OCI-LY3 (cell line): Measurements from ENCODE around the gene SSBP2.

Experiments used
- H2AFZ ChIP-seq: fragments of 200-600, 300-600 bp; shearing (Covaris generic); 2 replicates; pipeline ENCODE4 v1.6.0; 2014; ENCODE audit warnings: antibody characterized with exemption, low read depth, low read length
- H3K27ac ChIP-seq: fragments of 200-600, 300-600 bp; sonication (generic); 2 replicates; pipeline ENCODE4 v1.5.1; 2014; ENCODE audit warnings: mild to moderate bottlenecking, low read length, moderate library complexity, mixed read lengths
- H3K27me3 ChIP-seq: fragments of 200-600, 300-600 bp; sonication (generic); 2 replicates; pipeline ENCODE4 v1.6.1; 2014; ENCODE audit warnings: low read depth, low read length, mixed read lengths
- H3K36me3 ChIP-seq: fragments of 200-600, 300-600 bp; sonication (generic); replicated peaks from 2 replicates; pipeline ENCODE3; 2014; ENCODE audit warnings: low read depth, low read length, mixed read lengths
- H3K4me1 ChIP-seq: fragments of 300-600, 200-600 bp; sonication (generic); 2 replicates; pipeline ENCODE4 v1.6.1; 2014; ENCODE audit warnings: low read length, mixed read lengths
- H3K4me2 ChIP-seq: fragments of 200-600, 300-600 bp; sonication (generic); 2 replicates; pipeline ENCODE4 v1.6.1; 2014; ENCODE audit warnings: low read length, mixed read lengths
- H3K4me3 ChIP-seq: fragments of 300-600, 200-600 bp; sonication (generic); 2 replicates; pipeline ENCODE4 v1.5.1; 2014; ENCODE audit warnings: antibody characterized with exemption, mild to moderate bottlenecking, low read length, moderate library complexity
- H3K79me2 ChIP-seq: fragments of 300-600, 200-600 bp; shearing (Covaris generic); 2 replicates; pipeline ENCODE4 v1.6.1; 2014; ENCODE audit warnings: mild to moderate bottlenecking, low read length, mixed read lengths
- H3K9ac ChIP-seq: fragments of 300-600, 200-600 bp; shearing (Covaris generic); 2 replicates; pipeline ENCODE4 v1.6.0; 2014; ENCODE audit warnings: mild to moderate bottlenecking, low read length, moderate library complexity
- H3K9me3 ChIP-seq: fragments of 200-600, 300-600 bp; shearing (Covaris generic); 2 replicates; pipeline ENCODE4 v1.6.1; 2014; ENCODE audit warnings: low read length, mixed read lengths; ENCODE audit not compliant: insufficient read depth
- H4K20me1 ChIP-seq: fragments of 200-600, 300-600 bp; sonication (generic); 2 replicates; pipeline ENCODE4 v1.6.1; 2016; ENCODE audit warnings: low read length, mixed read lengths; ENCODE audit not compliant: insufficient read depth
- EZH2phosphoT487 ChIP-seq: fragments of 200-600 bp; shearing (Covaris generic); IDR thresholded peaks from 2 replicates; pipeline ENCODE4 v1.6.1; 2018; ENCODE audit warnings: antibody characterized with exemption, mixed run types, low read depth
- TF ChIP-seq, protein P1 (sequence below): fragments of 200-600, 300-600 bp; sonication (generic); IDR thresholded peaks from 2 replicates; pipeline ENCODE4 v1.5.1; 2014; ENCODE audit warnings: antibody characterized with exemption, low read length, low read depth

Gene SSBP2

GRCh38 chr5:81760521-81760920 is 9.6 kb upstream of the SSBP2 start:
- TF ChIP-seq, protein P1, sequence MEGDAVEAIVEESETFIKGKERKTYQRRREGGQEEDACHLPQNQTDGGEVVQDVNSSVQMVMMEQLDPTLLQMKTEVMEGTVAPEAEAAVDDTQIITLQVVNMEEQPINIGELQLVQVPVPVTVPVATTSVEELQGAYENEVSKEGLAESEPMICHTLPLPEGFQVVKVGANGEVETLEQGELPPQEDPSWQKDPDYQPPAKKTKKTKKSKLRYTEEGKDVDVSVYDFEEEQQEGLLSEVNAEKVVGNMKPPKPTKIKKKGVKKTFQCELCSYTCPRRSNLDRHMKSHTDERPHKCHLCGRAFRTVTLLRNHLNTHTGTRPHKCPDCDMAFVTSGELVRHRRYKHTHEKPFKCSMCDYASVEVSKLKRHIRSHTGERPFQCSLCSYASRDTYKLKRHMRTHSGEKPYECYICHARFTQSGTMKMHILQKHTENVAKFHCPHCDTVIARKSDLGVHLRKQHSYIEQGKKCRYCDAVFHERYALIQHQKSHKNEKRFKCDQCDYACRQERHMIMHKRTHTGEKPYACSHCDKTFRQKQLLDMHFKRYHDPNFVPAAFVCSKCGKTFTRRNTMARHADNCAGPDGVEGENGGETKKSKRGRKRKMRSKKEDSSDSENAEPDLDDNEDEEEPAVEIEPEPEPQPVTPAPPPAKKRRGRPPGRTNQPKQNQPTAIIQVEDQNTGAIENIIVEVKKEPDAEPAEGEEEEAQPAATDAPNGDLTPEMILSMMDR = no peak
- no peak for TF ChIP-seq EZH2phosphoT487
- no peaks in the 10 kb centered on the region for H3K79me2 ChIP-seq
- no peaks in the 10 kb centered on the region for H3K9me3 ChIP-seq
- no peak overlapping the region for H2AFZ ChIP-seq
- H4K20me1 ChIP-seq = no peaks in the 10 kb centered on the region
- no peak overlapping the region for H3K9ac ChIP-seq
- H3K27ac ChIP-seq = no peak overlapping the region
- no peak overlapping the region for H3K4me3 ChIP-seq
- H3K4me2 ChIP-seq = no peak overlapping the region
- H3K27me3 ChIP-seq = no peaks in the 10 kb centered on the region
- no peaks in the 10 kb centered on the region for H3K36me3 ChIP-seq
- H3K4me1 ChIP-seq = no peaks in the 10 kb centered on the region

DNA sequence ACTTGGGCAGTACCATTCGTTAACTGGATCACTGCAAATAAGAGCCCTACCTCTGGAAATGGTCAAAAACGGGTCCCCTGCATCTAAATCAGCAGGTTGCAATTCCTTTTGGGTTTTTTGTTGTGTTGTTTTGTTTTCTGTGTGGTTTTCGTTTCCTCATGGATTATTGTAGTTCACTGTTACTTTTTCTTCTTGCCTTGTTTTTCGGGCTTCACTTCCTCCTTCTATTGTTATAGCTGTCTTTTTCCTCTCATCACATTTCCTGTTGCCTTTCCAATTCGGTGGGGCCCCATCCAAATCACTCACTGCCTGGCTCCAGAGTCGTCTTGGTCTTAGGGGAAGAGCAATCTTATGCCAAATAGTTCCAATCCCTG is 8.7 kb upstream of the SSBP2 start:
- Histone ChIP-seq H3K9ac (no peak overlapping the region), H3K4me2 (no peak overlapping the region), H2AFZ (no peak overlapping the region), H3K4me1 (no peaks in the 10 kb centered on the region), H3K36me3 (no peaks in the 10 kb centered on the region), H3K79me2 (no peaks in the 10 kb centered on the region), H3K27me3 (no peaks in the 10 kb centered on the region), H4K20me1 (no peaks in the 10 kb centered on the region), H3K9me3 (no peaks in the 10 kb centered on the region), H3K4me3 (no peak overlapping the region), H3K27ac (no peak overlapping the region)
- TF ChIP-seq, protein P1 = no peak
- TF ChIP-seq EZH2phosphoT487 = no peak

DNA sequence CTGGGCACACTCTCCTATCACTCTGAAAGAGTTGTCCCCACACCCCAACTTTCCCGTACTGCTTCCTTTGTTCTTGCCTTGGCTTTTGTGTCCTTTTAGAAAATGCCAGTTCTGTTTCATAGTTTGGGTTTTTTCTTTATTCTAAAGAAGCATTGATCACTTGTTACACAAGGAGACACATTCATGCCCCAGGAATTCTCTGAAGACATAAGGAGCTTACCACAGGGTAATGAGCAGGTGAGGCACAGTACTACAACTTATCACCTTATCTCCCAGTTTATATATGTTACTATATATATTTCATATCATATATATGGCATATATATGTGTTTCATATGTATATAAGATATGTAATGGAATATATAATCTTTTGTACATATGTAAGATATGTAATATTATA is 6.5 kb upstream of the SSBP2 start:
- no peak overlapping the region for H3K4me2 ChIP-seq
- no peak overlapping the region for H3K9ac ChIP-seq
- TF ChIP-seq EZH2phosphoT487 = no peak
- TF ChIP-seq, protein P1 = no peak
- H3K27me3 ChIP-seq = no peaks in the 10 kb centered on the region
- no peak overlapping the region for H2AFZ ChIP-seq
- H3K36me3 ChIP-seq = no peaks in the 10 kb centered on the region
- H4K20me1 ChIP-seq = no peaks in the 10 kb centered on the region
- no peak overlapping the region for H3K27ac ChIP-seq
- H3K4me1 ChIP-seq = no peaks in the 10 kb centered on the region
- no peaks in the 10 kb centered on the region for H3K9me3 ChIP-seq
- no peaks in the 10 kb centered on the region for H3K79me2 ChIP-seq
- no peak overlapping the region for H3K4me3 ChIP-seq

DNA sequence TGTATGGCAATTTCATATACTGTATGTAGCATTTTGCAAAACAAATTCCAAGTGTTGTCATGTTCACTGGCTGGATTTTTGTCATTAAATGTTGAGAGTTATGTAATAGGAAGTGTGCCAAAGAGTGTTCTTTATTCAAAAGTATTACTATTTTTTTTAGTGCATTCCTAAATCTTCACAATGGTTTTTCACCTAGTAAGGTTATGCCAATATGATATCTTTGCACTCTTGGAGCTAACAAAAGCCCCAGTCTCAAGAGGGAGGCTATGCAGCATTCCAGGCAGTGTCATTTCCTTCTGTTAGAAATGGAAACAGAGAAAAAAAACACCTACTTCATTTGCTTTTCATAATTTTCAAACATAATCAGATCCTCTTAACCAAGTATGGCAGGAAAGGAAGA is 5.1 kb upstream of the SSBP2 start:
- Histone ChIP-seq H3K9ac (no peak overlapping the region), H3K9me3 (no peaks in the 10 kb centered on the region), H3K4me1 (peaks cover 4% of the 10 kb centered on the region; the same call in 1 of the 2 replicates), H3K27me3 (no peaks in the 10 kb centered on the region), H4K20me1 (no peaks in the 10 kb centered on the region), H3K27ac (no peak overlapping the region), H3K79me2 (no peaks in the 10 kb centered on the region), H2AFZ (no peak overlapping the region), H3K4me3 (no peak overlapping the region), H3K36me3 (no peaks in the 10 kb centered on the region), H3K4me2 (no peak overlapping the region)
- TF ChIP-seq EZH2phosphoT487 = no peak

- Histone ChIP-seq H3K79me2 (no peaks in the 10 kb centered on the region), H3K27ac (no peak overlapping the region), H3K4me1 (peaks cover 4% of the 10 kb centered on the region; the same call in 1 of the 2 replicates), H3K4me3 (no peak overlapping the region), H3K9me3 (no peaks in the 10 kb centered on the region), H3K27me3 (no peaks in the 10 kb centered on the region), H2AFZ (no peak overlapping the region), H4K20me1 (no peaks in the 10 kb centered on the region), H3K36me3 (no peaks in the 10 kb centered on the region), H3K9ac (no peak overlapping the region), H3K4me2 (no peak overlapping the region)
- TF ChIP-seq, protein P1 = no peak
These were observed 4.4 kb upstream of the SSBP2 start for GRCh38 chr5:81755320-81755719.
